ENCODE data around the gene PLEKHA1. TPM values are rescaled to one million over a fixed set of nuclear protein-coding genes. Genes with fewer than 3 reads are reported as not detected.

PLEKHA1 gene
- total and polyA plus RNA-seq, 2 of the 4 experiments (the other 2 are of a cell fraction): 7.2 to 9.5 TPM

- peak; percentile 82 for TF ChIP-seq SMC3 (IDR thresholded peaks at IDR 0.05; ENCODE audit: low read depth, low read length)
- peak; percentile 74 for TF ChIP-seq RAD21 (IDR thresholded peaks at IDR 0.05; ENCODE audit: low read length)
- TF ChIP-seq MAFK (IDR thresholded peaks at IDR 0.05; ENCODE audit: low read depth, low read length): no peak
- peak; percentile 83 for TF ChIP-seq CTCF (conservative IDR thresholded peaks at IDR 0.05; ENCODE audit: low read depth, low read length)
- H3K27ac ChIP-seq (ENCODE audit: insufficient read depth, low read length): no peak overlapping the region
- POLR2A ChIA-PET (ENCODE audit: unreplicated experiment): interaction anchor here (0.5 kb wide), 1 partner anchor 803 kb away, joined by 4 read pairs; no protein-coding TSS in a partner anchor
- no peak overlapping the region for H4K5ac ChIP-seq (ENCODE audit: low read depth, low read length)
- H3K4me1 ChIP-seq (ENCODE audit: control insufficient read depth, insufficient read depth, low read length): no peaks in the 10 kb centered on the region
- intact Hi-C loops (cut with micrococcal nuclease): loop anchor here (1.0 to 5.0 kb wide), 4 partner anchors 35 to 360 kb away; no protein-coding TSS in a partner anchor
- peaks cover 10% of the 10 kb centered on the region; the same call in 1 of the 2 replicates for H3K27me3 ChIP-seq (ENCODE audit: control insufficient read depth, insufficient read depth, low read length)
- no peaks in the 10 kb centered on the region for H3K9me1 ChIP-seq (ENCODE audit: insufficient read depth, low read length)
- no peak overlapping the region for H3K18ac ChIP-seq (ENCODE audit: low read depth, low read length)
- 33% methylated on average over 1 of the region's 8 CpGs; no CpG with 5 or more reads in 1 of the 2 experiments for WGBS, 2 experiments (ENCODE audit: extremely low coverage in 2 of 2, insufficient read length in 1 of 2)
- no peak overlapping the region for H2BK15ac ChIP-seq (ENCODE audit: low read depth, low read length)
- no peak overlapping the region for H3K56ac ChIP-seq (ENCODE audit: extremely low read depth, insufficient read depth, low read length)
- H4K20me1 ChIP-seq (ENCODE audit: insufficient read depth, low read length): no peaks in the 10 kb centered on the region
- H3K9ac ChIP-seq (ENCODE audit: low read depth, low read length): no peak overlapping the region
- no peak overlapping the region for H4K8ac ChIP-seq (ENCODE audit: low read depth in 2 of 2, low read length in 2 of 2)
- no peak overlapping the region for H3K23ac ChIP-seq (ENCODE audit: low read depth, low read length)
- no peak overlapping the region for H3K14ac ChIP-seq (replicated peaks; ENCODE audit: low read depth, low read length)
- H2AK5ac ChIP-seq (ENCODE audit: low read depth, low read length): no peak overlapping the region
- no peak overlapping the region for H2BK120ac ChIP-seq (ENCODE audit: low read depth, low read length)
- CTCF ChIA-PET: interaction anchor here (0.6 to 2.3 kb wide), 9 partner anchors 11 to 227 kb away, joined by 3 to 16 read pairs (median 4); no protein-coding TSS in a partner anchor
- no peak overlapping the region for H2AFZ ChIP-seq (replicated peaks; ENCODE audit: low read length, poor library complexity)
- H2BK20ac ChIP-seq (ENCODE audit: low read depth, low read length): no peak overlapping the region
- no peak overlapping the region for H3K4me2 ChIP-seq (ENCODE audit: low read depth, low read length)
- no peak overlapping the region for H2BK5ac ChIP-seq (ENCODE audit: low read depth, low read length, poor library complexity, severe bottlenecking)
- no peaks in the 10 kb centered on the region for H3K79me1 ChIP-seq (ENCODE audit: low read depth in 1 of 2, low read length in 2 of 2)
- H3K36me3 ChIP-seq (ENCODE audit: control insufficient read depth, insufficient read depth, low read length): no peaks in the 10 kb centered on the region
- dilution Hi-C loops (cut with HindIII; ENCODE audit: low sequenced_read_pairs, unreplicated experiment): no loop called here
- no peak overlapping the region for H4K91ac ChIP-seq (ENCODE audit: insufficient read depth, low read depth, low read length)
- H3K4ac ChIP-seq (ENCODE audit: low read depth, low read length): no peak overlapping the region
- DNase-seq: peak; percentile 51
- H3K9me3 ChIP-seq (ENCODE audit: control insufficient read depth, insufficient read depth, low read length): peaks cover 5% of the 10 kb centered on the region; the same call in 1 of the 2 replicates
- no TSS peak for BruUV-seq (replicated peaks)
- ATAC-seq (ENCODE audit: low read depth): peak; percentile 89
- in situ Hi-C loops (cut with MboI; ENCODE audit: low sequenced_read_pairs): loop anchor here (5.0 to 10.0 kb wide), 2 partner anchors 90 to 232 kb away; no protein-coding TSS in a partner anchor
- no peak overlapping the region for H2AK9ac ChIP-seq (replicated peaks; ENCODE audit: low read depth, low read length, poor library complexity)
- H3K4me3 ChIP-seq (ENCODE audit: insufficient read depth, low read depth, low read length): no peak overlapping the region
Observed at GRCh38 chr10:122342293-122343134, 32.0 kb upstream of the PLEKHA1 start.
